SK-N-SH (cell line): Measurements from ENCODE around the gene CDH13. TPM values are rescaled to one million over a fixed set of nuclear protein-coding genes. Genes with fewer than 3 reads are reported as not detected.

Experiments used
- CTCF ChIA-PET: fragments of 300-600, 350-600 bp; formaldehyde crosslinking; extraction: SDS; loops from one replicate; lab custom pipeline; 2021; lab: Yijun Ruan, JAX
- POLR2A ChIA-PET: fragments of 350-600 bp; sonication (Branson Sonifier 250); formaldehyde crosslinking; extraction: SDS; loops from one replicate; lab custom pipeline; 2020; ENCODE audit warnings: antibody characterized with exemption, inconsistent platforms; lab: Yijun Ruan, JAX
- DNase-seq: peaks from one replicate; pipeline ENCODE4 v3.0.0; 2012
- H2AFZ ChIP-seq: fragments of 200-600 bp; sonication (generic); 2 replicates; pipeline ENCODE4 v1.8.1; 2016; ENCODE audit warnings: antibody characterized with exemption, mild to moderate bottlenecking, low read depth
- H3F3A ChIP-seq: fragments of 200-600 bp; sonication (generic); replicated peaks from 2 replicates; pipeline ENCODE3; 2016; ENCODE audit warnings: antibody characterized with exemption, mild to moderate bottlenecking; ENCODE audit not compliant: insufficient read depth
- H3K27ac ChIP-seq, 2 experiments: fragments of 200-500 bp in 1 of 2; fragments of 200-600 bp in 1 of 2; sonication (Bioruptor generic) in 1 of 2; sonication (generic), shearing (Covaris generic) in 1 of 2; 2 replicates each; pipeline versions ENCODE4 v1.5.1 to v1.6.1; 2014 to 2016; ENCODE audit warnings: low read depth in 2 of 2, inconsistent platforms in 1 of 2, low read length in 1 of 2, mild to moderate bottlenecking in 1 of 2, mixed read lengths in 1 of 2
- H3K27me3 ChIP-seq: fragments of 200-600 bp; sonication (generic), shearing (Covaris generic); 2 replicates; pipeline ENCODE4 v1.6.1; 2016; ENCODE audit warnings: mixed run types; ENCODE audit not compliant: insufficient read depth
- H3K36me3 ChIP-seq, 2 experiments: fragments of 200-500 bp in 1 of 2; fragments of 200-600 bp in 1 of 2; sonication (Bioruptor generic) in 1 of 2; sonication (generic) in 1 of 2; replicated peaks in 1 of 2; 2 replicates each; pipeline versions ENCODE3 to v1.5.1; 2014 to 2016; ENCODE audit warnings: low read length in 1 of 2, mild to moderate bottlenecking in 1 of 2; ENCODE audit not compliant: insufficient read depth in 2 of 2, control insufficient read depth in 1 of 2
- H3K4me1 ChIP-seq, 2 experiments: fragments of 200-500 bp in 1 of 2; fragments of 200-600 bp in 1 of 2; sonication (Bioruptor generic) in 1 of 2; sonication (generic), shearing (Covaris generic) in 1 of 2; 2 replicates each; pipeline versions ENCODE4 v1.5.1 to v1.6.1; 2014 to 2016; ENCODE audit warnings: low read depth in 1 of 2, low read length in 1 of 2, mixed run types in 1 of 2; ENCODE audit not compliant: insufficient read depth in 2 of 2, control insufficient read depth in 1 of 2
- H3K4me2 ChIP-seq: fragments of 200-600 bp; sonication (generic), shearing (Covaris generic); 2 replicates; pipeline ENCODE4 v1.6.1; 2017; ENCODE audit warnings: mixed run types
- H3K4me3 ChIP-seq, 2 experiments: fragments of 200-500 bp in 1 of 2; fragments of 200-600 bp in 1 of 2; sonication (Bioruptor generic) in 1 of 2; sonication (generic), shearing (Covaris generic) in 1 of 2; 2 replicates each; pipeline versions ENCODE4 v1.5.1 to v1.8.1; 2014 to 2016; ENCODE audit warnings: low read depth in 2 of 2, inconsistent platforms in 1 of 2, low read length in 1 of 2, mild to moderate bottlenecking in 1 of 2, mixed read lengths in 1 of 2, moderate library complexity in 1 of 2
- H3K79me2 ChIP-seq: fragments of 200-600 bp; sonication (generic); 2 replicates; pipeline ENCODE4 v1.8.1; 2017; ENCODE audit warnings: mild to moderate bottlenecking; ENCODE audit not compliant: insufficient read depth
- H3K9ac ChIP-seq: fragments of 200-600 bp; sonication (generic); 2 replicates; pipeline ENCODE4 v1.6.1; 2017; ENCODE audit warnings: mixed run types
- H3K9me2 ChIP-seq: fragments of 200-600 bp; sonication (generic); 2 replicates; pipeline ENCODE4 v1.6.1; 2017; ENCODE audit warnings: mixed run types
- H3K9me3 ChIP-seq: fragments of 200-600 bp; sonication (generic); 2 replicates; pipeline ENCODE4 v1.6.1; 2017; ENCODE audit warnings: mixed run types, mild to moderate bottlenecking, moderate library complexity
- H4K20me1 ChIP-seq: fragments of 200-600 bp; sonication (generic); 2 replicates; pipeline ENCODE4 v1.6.1; 2017; ENCODE audit warnings: mild to moderate bottlenecking, mixed run types; ENCODE audit not compliant: insufficient read depth
- CHD2 ChIP-seq: fragments of 150-350 bp; IDR thresholded peaks from 2 replicates; pipeline ENCODE4 v1.6.1; 2018; ENCODE audit warnings: low read length; ENCODE audit not compliant: partially characterized antibody
- EZH2phosphoT487 ChIP-seq: fragments of 200-600 bp; sonication (generic); IDR thresholded peaks from 2 replicates; pipeline ENCODE4 v1.6.1; 2017; ENCODE audit warnings: low read depth, mixed run types, mild to moderate bottlenecking, antibody characterized with exemption, moderate library complexity, borderline replicate concordance
- FOXJ3 ChIP-seq: sonication (generic); formaldehyde crosslinking; IDR thresholded peaks from 2 replicates; pipeline ENCODE4 v1.5.1; 2020; ENCODE audit warnings: mild to moderate bottlenecking, missing genetic modification reagents
- FOXM1 ChIP-seq: IDR thresholded peaks from 2 replicates; pipeline ENCODE4 v1.4.0; 2012; ENCODE audit warnings: low read depth, mild to moderate bottlenecking
- RCOR1 ChIP-seq: fragments of 150-350 bp; IDR thresholded peaks from 2 replicates; pipeline ENCODE4 v1.6.1; 2017; ENCODE audit warnings: antibody characterized with exemption, low read length
- TAF1 ChIP-seq: IDR thresholded peaks from 2 replicates; pipeline ENCODE4 v1.6.1; 2012; ENCODE audit warnings: low read depth, mild to moderate bottlenecking, low read length, moderate library complexity, borderline replicate concordance
- TEAD4 ChIP-seq: IDR thresholded peaks from 2 replicates; pipeline ENCODE4 v1.4.0; 2012; ENCODE audit warnings: mild to moderate bottlenecking, borderline replicate concordance; ENCODE audit not compliant: insufficient read depth
- WGBS: methylation state at CpG from one replicate; pipeline ENCODE4 v1.1.6; 2017; ENCODE audit warnings: low lambda C conversion rate; 5-methylcytosine and 5-hydroxymethylcytosine counted together
- polyA plus RNA-seq, 3 experiments: library from polyadenylated mRNA; depleted of rRNA; stranded (reverse); fragments of >200 nt; gene quantifications; 2 replicates each; pipeline ENCODE4 v1.2.3, GENCODE V29; 2012
- TF ChIP-seq, protein P1 (sequence below): fragments of 150-350 bp; IDR thresholded peaks from 2 replicates; pipeline ENCODE4 v1.6.1; 2017; ENCODE audit warnings: antibody characterized with exemption, low read length, low read depth, borderline replicate concordance
- TF ChIP-seq, protein P2 (sequence below): IDR thresholded peaks from 2 replicates; pipeline ENCODE4 v1.4.0; 2012; ENCODE audit warnings: low read depth, borderline replicate concordance
- TF ChIP-seq, protein P3 (sequence below): fragments of 200-600 bp; sonication (generic); IDR thresholded peaks from 2 replicates; pipeline ENCODE4 v1.6.1; 2017; ENCODE audit warnings: antibody characterized with exemption, mild to moderate bottlenecking, moderate library complexity
- TF ChIP-seq, protein P4 (sequence below): IDR thresholded peaks from 2 replicates; pipeline ENCODE4; 2012
- TF ChIP-seq, protein P5 (sequence below): IDR thresholded peaks from 2 replicates; pipeline ENCODE4 v1.4.0; 2012; ENCODE audit warnings: low read depth, borderline replicate concordance

The CDH13 gene
- polyA plus RNA-seq, 1 of the 3 experiments (the other 2 are of a cell fraction) = 93.0 TPM

DNA sequence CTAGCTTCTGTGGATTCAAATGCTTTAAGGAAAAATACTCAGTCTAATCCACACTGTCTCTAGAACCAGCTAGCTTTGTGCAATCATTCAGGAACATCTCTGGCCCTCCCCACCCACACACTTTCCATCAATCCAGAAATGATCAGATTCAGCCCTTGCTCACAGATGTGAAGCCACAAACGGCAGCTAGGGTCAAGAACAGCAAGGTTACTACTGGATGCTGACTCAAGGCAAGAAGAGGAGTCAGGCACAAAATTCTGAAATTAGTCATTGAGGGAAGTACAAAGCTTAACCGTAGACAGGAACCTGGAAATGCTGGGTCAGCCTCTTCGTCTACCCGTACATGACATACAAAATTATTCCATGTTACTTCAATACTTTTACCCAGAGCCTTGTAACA is 174.6 kb downstream of the CDH13 start:
- no peak overlapping the region for H3K27ac ChIP-seq
- H3K9ac ChIP-seq = no peak overlapping the region
- TF ChIP-seq TEAD4 (no peak), EZH2phosphoT487 (no peak), TAF1 (no peak), FOXM1 (no peak), FOXJ3 (CRISPR knock-in tag) (no peak)
- TF ChIP-seq, protein P1, sequence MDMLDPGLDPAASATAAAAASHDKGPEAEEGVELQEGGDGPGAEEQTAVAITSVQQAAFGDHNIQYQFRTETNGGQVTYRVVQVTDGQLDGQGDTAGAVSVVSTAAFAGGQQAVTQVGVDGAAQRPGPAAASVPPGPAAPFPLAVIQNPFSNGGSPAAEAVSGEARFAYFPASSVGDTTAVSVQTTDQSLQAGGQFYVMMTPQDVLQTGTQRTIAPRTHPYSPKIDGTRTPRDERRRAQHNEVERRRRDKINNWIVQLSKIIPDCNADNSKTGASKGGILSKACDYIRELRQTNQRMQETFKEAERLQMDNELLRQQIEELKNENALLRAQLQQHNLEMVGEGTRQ = no peak
- TF ChIP-seq, protein P2, sequence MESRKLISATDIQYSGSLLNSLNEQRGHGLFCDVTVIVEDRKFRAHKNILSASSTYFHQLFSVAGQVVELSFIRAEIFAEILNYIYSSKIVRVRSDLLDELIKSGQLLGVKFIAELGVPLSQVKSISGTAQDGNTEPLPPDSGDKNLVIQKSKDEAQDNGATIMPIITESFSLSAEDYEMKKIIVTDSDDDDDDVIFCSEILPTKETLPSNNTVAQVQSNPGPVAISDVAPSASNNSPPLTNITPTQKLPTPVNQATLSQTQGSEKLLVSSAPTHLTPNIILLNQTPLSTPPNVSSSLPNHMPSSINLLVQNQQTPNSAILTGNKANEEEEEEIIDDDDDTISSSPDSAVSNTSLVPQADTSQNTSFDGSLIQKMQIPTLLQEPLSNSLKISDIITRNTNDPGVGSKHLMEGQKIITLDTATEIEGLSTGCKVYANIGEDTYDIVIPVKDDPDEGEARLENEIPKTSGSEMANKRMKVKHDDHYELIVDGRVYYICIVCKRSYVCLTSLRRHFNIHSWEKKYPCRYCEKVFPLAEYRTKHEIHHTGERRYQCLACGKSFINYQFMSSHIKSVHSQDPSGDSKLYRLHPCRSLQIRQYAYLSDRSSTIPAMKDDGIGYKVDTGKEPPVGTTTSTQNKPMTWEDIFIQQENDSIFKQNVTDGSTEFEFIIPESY = no peak
- TF ChIP-seq, protein P3, sequence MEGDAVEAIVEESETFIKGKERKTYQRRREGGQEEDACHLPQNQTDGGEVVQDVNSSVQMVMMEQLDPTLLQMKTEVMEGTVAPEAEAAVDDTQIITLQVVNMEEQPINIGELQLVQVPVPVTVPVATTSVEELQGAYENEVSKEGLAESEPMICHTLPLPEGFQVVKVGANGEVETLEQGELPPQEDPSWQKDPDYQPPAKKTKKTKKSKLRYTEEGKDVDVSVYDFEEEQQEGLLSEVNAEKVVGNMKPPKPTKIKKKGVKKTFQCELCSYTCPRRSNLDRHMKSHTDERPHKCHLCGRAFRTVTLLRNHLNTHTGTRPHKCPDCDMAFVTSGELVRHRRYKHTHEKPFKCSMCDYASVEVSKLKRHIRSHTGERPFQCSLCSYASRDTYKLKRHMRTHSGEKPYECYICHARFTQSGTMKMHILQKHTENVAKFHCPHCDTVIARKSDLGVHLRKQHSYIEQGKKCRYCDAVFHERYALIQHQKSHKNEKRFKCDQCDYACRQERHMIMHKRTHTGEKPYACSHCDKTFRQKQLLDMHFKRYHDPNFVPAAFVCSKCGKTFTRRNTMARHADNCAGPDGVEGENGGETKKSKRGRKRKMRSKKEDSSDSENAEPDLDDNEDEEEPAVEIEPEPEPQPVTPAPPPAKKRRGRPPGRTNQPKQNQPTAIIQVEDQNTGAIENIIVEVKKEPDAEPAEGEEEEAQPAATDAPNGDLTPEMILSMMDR = no peak
- TF ChIP-seq, protein P4, sequence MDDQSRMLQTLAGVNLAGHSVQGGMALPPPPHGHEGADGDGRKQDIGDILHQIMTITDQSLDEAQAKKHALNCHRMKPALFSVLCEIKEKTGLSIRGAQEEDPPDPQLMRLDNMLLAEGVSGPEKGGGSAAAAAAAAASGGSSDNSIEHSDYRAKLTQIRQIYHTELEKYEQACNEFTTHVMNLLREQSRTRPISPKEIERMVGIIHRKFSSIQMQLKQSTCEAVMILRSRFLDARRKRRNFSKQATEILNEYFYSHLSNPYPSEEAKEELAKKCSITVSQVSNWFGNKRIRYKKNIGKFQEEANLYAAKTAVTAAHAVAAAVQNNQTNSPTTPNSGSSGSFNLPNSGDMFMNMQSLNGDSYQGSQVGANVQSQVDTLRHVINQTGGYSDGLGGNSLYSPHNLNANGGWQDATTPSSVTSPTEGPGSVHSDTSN = no peak
- H3K9me2 ChIP-seq = no peaks in the 10 kb centered on the region
- POLR2A ChIA-PET = no interaction called here
- H3K27me3 ChIP-seq = no peaks in the 10 kb centered on the region
- no peak overlapping the region for H3K4me2 ChIP-seq
- no peak overlapping the region for H2AFZ ChIP-seq
- H3K4me3 ChIP-seq = no peak overlapping the region
- no peaks in the 10 kb centered on the region for H3K4me1 ChIP-seq
- CTCF ChIA-PET = no interaction called here
- 0 out of 2 replicates have a peak, but pooled peaks cover 4% of the 10 kb centered on the region for H4K20me1 ChIP-seq
- H3F3A ChIP-seq = no peaks in the 10 kb centered on the region
- H3K9me3 ChIP-seq = no peaks in the 10 kb centered on the region
- no peaks in the 10 kb centered on the region for H3K79me2 ChIP-seq
- DNase-seq = no peak
- 33% methylated on average over 4 of the region's 4 CpGs for WGBS
- H3K36me3 ChIP-seq = no peaks in the 10 kb centered on the region

DNA sequence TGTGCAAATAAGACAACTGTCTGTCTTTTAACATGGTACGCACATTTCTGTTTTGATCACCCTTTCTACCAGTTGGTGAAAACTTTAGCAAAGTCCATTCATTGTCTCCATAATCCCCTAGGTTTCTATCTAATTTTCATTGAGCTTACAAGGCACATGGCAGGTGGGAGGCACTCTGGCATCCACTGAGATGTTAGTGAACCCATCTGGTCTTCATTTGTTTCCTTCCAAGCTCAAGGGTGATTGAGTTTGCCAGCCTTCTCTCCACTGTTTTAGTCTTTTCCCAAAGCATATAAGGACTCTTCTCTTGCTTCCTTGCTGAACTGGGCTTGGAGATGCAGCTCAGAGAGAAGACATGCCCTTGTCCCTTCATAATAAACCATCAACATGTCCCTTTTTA is 179.1 kb downstream of the CDH13 start:
- Histone ChIP-seq H3K4me2 (no peak overlapping the region), H3F3A (no peaks in the 10 kb centered on the region), H3K27ac (no peak overlapping the region), H3K4me1 (no peaks in the 10 kb centered on the region), H3K36me3 (peaks cover 0 to 5% of the 10 kb centered on the region in 2 experiments), H3K27me3 (no peaks in the 10 kb centered on the region), H2AFZ (no peak overlapping the region), H3K79me2 (no peaks in the 10 kb centered on the region), H4K20me1 (0 out of 2 replicates have a peak, but pooled peaks cover 4% of the 10 kb centered on the region), H3K9me2 (no peaks in the 10 kb centered on the region), H3K9ac (no peak overlapping the region), H3K4me3 (no peak overlapping the region), H3K9me3 (no peaks in the 10 kb centered on the region)
- no peak for DNase-seq
- WGBS = 81% methylated on average over 1 of the region's 1 CpG
- ChIA-PET CTCF (no interaction called here), POLR2A (no interaction called here)
- TF ChIP-seq, protein P4 = no peak
- TF ChIP-seq, protein P3 = no peak
- TF ChIP-seq, protein P5, sequence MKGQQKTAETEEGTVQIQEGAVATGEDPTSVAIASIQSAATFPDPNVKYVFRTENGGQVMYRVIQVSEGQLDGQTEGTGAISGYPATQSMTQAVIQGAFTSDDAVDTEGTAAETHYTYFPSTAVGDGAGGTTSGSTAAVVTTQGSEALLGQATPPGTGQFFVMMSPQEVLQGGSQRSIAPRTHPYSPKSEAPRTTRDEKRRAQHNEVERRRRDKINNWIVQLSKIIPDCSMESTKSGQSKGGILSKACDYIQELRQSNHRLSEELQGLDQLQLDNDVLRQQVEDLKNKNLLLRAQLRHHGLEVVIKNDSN = no peak
- TF ChIP-seq CHD2 (no peak), FOXM1 (no peak), RCOR1 (no peak)
